PC-3 (cell line): Measurements from ENCODE around the gene KAZN.

ENCODE experiments used
- CTCF ChIP-seq: fragments of 300-600 bp; sonication (generic); conservative IDR thresholded peaks from 2 replicates; pipeline ENCODE4 v1.5.1; 2017; ENCODE audit warnings: antibody characterized with exemption, low read depth, mild to moderate bottlenecking, low read length
- EZH2 ChIP-seq: fragments of 300-600 bp; sonication (generic); IDR thresholded peaks from one replicate; pipeline ENCODE4 v1.6.1; 2017; ENCODE audit warnings: antibody characterized with exemption, mild to moderate bottlenecking, low read length; ENCODE audit not compliant: unreplicated experiment
- EZH2phosphoT487 ChIP-seq: fragments of 300-600 bp; sonication (generic); IDR thresholded peaks from 2 replicates; pipeline ENCODE4 v1.6.1; 2018; ENCODE audit warnings: mild to moderate bottlenecking, antibody characterized with exemption, low read length, borderline replicate concordance

GRCh38 chr1:14977338-14977931 lies 378.9 kb downstream of the KAZN start:
- TF ChIP-seq CTCF (no peak), EZH2phosphoT487 (no peak), EZH2 (no peak)
